CD4-positive, alpha-beta T cell treated with Interferon alpha-2 for 1 hour (primary cell): Measurements from ENCODE around the gene AK1.

Source experiments
- DNase-seq, 2 donors: peaks; one replicate each; pipeline ENCODE4 v3.0.0-alpha.2; 2020 to 2022

The AK1 gene

DNA sequence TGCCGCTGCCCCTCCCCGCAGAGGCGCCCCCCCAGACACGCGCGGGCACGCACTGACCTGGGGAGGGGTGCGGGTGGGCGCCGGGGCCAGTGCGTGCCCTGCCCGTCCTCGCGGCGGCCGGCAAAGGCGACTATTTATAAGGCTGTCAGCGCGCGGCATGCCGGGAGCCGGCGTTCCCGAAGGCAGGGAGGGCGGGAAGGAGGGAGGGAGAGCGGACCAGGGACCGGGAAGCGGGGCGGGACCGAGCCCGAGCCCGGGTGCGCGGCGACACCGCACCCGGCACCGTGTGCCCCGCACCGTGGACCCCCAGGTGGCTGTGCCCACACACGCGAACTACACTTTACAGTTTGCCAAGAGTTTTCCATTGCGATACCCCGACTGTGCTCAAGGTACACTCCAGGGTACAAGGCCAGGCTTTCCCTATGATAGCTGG, at the start of gene AK1:
Gene AK1 (minus strand): TSS at position 110 of the 433 bp plus-strand sequence. CDS start 3,058 bp downstream, outside the sequence.
- no peak for DNase-seq

GRCh38 chr9:127926906-127927200, 49.4 kb upstream of the AK1 start:
- no peak for DNase-seq

GRCh38 chr9:127925959-127926905, 48.8 kb upstream of the AK1 start:
- no peak for DNase-seq

DNA sequence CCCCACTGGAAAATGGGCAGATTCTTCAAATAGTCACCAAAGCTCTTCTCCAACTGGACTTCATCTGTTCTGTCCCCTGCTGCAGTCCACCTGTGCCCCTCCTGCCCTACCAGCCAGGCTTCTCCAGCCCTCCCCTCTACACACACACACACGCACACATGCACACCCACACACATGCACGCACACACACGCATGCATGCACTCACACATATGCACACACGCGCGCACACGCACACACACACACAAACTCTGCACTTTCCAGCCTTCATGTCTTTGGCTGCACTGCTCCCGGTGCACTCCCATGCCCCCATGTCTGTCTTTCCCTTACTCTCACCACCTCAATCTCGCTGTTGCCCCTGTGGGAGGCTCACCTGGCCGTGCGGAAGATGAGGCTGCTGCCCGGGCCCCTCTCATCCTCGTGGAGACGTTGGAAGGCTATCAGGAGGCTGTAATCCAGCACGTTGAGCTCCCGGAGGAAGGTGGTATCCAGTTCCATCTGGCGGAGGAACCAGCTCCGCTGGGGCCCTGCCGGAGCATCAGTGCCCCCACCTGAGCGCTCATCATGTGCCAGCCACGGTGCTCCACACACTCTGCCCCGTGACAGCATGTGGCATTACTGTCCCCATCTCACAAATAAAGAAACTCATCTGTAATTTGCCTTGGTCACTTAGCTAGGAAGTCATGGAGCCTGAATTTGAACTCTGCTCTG, 47.4 kb upstream of the AK1 start:
- no peak for DNase-seq

GRCh38 chr9:127923771-127924170, 46.3 kb upstream of the AK1 start:
- DNase-seq: no peak

DNA sequence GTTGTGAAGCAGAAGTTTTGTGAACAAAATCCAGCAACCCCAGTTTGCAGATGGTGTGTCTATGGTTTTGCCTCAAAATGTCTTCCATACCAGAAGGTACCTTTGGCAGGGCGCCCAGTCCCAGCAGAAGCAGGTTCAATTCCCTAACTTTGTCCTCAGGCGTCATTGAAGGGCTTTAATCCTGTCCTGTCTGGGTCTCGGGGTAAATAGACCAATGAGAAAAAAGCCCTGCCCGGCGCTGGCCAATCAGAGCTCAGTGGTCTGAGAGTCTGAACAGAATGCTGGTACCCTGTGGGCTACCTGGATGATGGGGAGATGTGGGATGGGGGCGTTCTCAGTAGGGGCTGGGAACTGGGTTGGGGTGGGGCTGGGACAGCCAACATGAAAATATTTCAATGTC, 45.6 kb upstream of the AK1 start:
- DNase-seq: no peak

GRCh38 chr9:127921557-127922120, 44.2 kb upstream of the AK1 start:
- peak; percentile 72 to 84 for DNase-seq

DNA sequence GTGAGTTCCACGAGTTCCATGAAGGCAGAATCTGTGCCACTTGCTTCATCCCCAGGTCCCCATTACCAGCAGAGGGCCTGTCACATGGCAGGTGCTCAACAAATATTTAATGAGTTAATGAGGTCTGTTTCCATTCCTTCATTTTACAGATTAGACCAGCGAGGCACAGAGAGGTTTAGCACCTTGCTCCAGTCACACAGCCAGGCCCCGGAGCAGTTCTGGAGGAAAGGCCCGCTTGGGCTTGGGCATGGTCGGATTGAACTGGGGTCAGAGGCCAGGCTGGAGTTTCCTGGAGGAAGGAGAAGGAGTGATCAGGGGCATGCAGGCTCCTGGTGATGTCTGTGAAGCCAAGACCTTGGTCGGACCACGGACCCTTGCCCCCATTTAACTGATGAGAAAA, 43.3 kb upstream of the AK1 start:
- DNase-seq: no peak

DNA sequence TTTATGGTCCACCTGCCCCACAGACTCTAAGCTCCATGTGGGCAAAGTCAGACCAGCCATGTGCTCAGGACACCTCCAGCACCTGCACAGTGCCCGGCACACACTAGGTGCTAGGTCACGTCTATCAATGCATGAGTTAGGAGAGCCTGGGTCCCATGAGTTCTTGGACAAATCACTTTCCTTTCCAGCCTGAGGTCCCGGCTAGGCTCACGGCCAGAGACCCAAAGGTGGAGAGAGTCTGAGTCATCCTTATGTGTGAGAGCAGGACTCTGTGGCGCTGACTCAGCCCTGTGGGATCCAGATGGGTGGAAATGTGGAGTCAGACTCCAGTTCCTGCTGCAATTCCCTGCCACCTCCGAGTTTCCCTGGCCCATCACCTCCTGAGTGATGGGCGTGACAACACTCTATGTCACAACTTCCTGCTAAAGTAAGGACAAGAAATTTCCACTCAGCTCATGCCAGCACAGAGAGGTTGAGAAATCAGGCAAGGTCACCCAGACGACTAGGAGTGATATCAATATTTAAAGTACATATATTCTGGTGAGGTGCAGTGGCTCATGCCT, 41.9 kb upstream of the AK1 start:
- DNase-seq: peak in 1 of 2 donors; percentile 74

DNA sequence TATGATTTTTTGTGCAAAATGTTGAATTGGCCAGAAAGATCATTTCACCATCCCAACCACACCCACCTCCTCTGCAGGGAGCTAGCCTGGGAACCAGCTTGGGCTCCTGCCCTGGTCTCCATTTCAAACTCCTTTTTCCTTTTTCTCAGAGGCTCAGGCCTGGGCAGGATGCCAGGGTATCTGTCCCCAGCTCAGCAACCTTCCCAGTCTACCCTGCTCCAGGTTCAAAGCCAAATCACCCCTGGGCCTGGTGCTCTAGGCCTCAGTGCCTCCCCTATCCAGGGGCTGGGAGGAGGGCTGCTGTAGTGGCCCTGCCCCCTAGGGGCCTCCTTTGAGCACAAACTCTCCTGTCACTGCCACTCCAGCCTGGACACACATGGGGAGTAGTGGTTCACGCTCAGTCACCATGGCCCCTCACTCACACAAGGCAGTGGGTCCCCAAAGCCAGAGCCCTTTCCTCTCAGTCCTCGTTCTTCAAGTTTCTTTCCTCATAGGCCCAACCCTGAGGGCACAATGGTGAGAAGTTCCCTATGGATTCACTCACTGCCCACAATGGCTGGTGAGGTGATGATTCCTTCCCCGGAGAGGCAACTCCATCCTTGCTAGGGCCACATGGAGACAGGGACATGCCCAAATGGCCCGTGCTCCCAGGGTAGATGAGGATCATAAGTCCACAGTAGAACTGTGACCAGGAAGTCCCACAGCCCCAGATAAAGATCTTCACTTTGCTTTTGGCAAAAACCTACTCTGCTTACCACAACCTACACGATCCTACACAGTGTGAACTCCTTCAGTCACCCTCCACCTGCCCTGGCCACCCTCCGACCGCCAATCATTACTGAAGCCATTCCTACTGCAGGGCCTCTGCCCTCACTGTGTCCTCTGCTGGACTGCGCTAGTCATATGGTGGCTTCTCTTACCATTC, 41.0 kb upstream of the AK1 start:
- no peak for DNase-seq

DNA sequence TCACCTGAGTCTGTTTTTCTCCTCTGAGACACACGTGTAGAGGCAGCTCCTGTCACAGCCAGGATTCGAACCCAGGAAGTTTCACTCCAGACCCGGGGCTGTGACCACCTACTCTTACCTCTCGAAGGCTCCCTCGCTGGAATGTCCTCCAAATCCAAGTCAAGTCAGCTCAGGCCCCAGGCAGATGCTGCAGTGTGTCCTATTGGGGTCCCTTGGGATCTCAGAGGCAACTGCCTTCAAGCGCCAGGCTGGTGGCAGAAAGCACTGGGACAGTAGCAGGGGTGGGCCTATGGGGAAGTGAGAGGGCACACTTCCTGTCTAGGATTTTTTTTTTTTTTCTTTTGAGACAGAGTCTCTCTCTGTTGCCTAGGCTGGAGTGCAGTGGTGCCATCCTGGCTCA, 40.1 kb upstream of the AK1 start:
- DNase-seq: peak in 1 of 2 donors; percentile 72

DNA sequence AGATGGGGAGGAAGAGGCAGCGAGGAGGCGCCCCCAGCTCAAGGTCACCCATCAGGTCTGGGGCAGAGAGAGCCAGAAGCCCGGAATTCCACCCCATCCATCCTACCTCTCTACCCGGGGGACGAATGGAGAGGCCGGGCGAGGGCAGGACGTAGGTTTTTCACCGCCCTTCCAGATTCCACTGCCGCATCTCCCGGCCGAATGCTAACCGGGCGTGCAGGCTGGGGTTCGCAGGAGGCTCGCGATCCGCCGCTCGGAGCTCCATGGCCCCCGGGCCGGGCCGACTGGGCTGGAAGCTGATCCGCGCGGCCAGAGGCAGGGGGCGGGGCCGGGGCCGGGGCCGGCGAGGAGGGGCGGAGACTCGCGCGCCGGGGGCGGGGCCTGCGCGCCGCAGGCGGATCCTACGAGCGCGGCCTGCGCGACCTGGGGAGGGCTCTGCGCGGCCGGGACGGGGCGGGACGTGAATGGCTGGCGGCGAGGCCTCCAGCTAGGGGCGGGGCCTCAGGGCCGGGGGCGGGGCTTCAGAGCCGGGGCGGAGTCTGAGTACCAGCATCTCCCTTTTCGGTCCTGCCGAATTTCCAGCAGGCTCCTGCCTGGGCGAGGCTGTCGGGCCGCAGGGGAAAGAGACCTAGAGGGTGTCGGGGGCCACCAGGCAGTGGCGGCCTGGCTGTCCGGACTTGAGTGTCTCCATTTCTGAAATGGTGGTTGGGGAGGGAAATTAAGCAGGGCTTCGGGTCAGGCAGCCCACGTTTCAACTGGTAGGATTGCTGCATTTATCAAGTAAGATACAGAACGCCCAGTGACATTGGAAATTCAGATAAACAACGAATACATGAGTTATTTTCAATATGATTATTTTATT, 39.5 kb upstream of the AK1 start, which contains the start of gene ST6GALNAC4:
Gene ST6GALNAC4 (minus strand): TSS at position 322 of the 862 bp plus-strand sequence. CDS start 622 bp downstream, outside the sequence.
- peak; percentile 94 to 96 for DNase-seq

GRCh38 chr9:127915801-127916719, 38.6 kb upstream of the AK1 start:
- peak; percentile 60 to 79 for DNase-seq

- DNase-seq: no peak
Measured at GRCh38 chr9:127915325-127915752, 37.9 kb upstream of the AK1 start.

DNA sequence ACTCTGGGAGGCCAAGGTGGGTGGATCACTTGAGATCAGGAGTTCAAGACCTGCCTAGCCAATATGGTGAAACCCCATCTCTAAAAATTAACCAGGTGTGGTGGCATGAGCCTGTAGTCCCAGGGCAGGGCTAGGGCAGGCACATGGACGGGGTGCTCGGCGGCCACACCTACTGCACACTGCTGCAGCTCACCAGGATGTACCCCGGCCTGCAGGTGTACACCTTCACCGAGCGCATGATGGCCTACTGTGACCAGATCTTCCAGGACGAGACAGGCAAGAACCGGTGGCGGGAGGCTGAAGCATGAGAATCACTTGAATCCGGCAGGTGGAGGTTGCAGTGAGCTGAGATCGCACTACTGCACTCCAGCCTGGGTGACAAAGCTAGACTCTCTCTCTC, 36.2 kb upstream of the AK1 start:
- no peak for DNase-seq

GRCh38 chr9:127912882-127913281, 35.4 kb upstream of the AK1 start:
- no peak for DNase-seq

DNA sequence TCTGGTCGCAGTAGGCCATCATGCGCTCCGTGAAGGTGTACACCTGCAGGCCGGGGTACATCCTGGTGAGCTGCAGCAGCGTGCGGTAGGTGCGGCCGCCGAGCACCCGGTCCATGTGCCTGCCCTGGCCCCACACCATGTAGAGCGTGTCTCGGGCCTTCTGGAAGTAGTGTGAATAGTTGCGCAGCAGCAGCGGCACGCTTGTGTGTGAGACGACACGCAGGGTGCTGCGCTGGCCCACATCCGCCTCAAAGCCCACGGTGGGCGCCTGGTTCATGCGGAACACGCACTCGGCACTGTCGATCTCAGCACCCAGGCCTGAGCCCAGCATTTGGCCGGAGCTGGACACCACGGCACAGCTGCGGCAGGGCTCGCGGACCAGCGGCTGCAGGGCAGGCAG, 34.8 kb upstream of the AK1 start:
- no peak for DNase-seq

GRCh38 chr9:127910613-127911205, 33.2 kb upstream of the AK1 start:
- peak in 1 of 2 donors; percentile 45 for DNase-seq

DNA sequence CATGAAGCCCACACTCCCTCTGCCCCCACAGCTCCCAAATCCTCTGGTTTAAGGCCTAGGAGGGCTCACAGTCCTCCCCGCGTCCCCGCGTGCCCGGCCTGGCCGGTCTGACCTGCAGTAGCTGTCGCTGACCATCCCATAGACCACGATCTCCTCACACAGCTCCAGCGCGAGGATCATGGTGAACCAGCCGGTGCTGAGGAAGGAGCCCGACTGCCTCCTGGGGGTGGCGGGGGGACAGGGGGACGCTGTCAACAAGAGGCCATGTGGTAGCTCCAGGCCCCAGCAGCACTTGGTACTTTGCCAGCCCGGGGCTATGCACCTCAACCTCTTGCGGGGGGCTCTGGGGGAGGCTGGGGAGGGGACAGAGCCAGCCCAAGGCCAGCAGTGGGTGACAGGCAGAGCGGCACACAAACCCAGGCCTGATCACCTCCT, 32.4 kb upstream of the AK1 start:
- DNase-seq: no peak

DNA sequence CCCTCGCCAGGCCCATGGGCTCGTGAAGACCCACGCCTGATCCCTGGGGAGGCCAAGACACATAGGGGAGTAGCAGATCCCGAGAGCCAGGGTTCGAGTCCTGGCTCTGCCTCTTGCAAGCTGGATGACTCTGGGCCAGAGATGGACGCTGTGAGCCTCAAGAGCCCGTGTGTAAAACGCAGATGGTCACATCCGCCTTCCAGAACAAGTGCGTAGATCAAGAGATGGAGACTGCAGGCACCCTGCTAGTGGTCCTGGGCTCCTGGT, 31.1 kb upstream of the AK1 start:
- DNase-seq: no peak
